GM12878 (cell line): ENCODE results near the gene MDFIC2. TPM values are rescaled to one million over a fixed set of nuclear protein-coding genes. Genes with fewer than 3 reads are reported as not detected.

ENCODE experiments used
- ATAC-seq: fragments of 200-7000 bp; cut with Tn5 transposase; 3 replicates; pipeline ENCODE4 v1.9.1; 2020; ENCODE audit warnings: mild to moderate bottlenecking, moderate library complexity
- Bru-seq: library from RNA; stranded (reverse); fragments of 400-500 nt; gene quantifications from one replicate; lab custom pipeline; 2021; lab: Mats Ljungman, UMichigan
- BruChase-seq, 2 experiments: library from RNA; stranded (reverse); fragments of 400-500 nt; gene quantifications; one replicate each; lab custom pipeline; 2021; lab: Mats Ljungman, UMichigan
- BruUV-seq: library from RNA; stranded (reverse); fragments of 400-500 nt; replicated peaks from 2 replicates; lab custom pipeline; 2021; lab: Mats Ljungman, UMichigan
- CTCF ChIA-PET: fragments of 300-600 bp; sonication (Branson Sonifier 250); formaldehyde crosslinking; extraction: SDS; loops from one replicate; lab custom pipeline; 2021; ENCODE audit warnings: inconsistent platforms; lab: Yijun Ruan, JAX
- POLR2A ChIA-PET: fragments of 350-600 bp; formaldehyde crosslinking; extraction: SDS; loops from one replicate; lab custom pipeline; 2021; ENCODE audit warnings: inconsistent platforms; lab: Charles Lee
- RAD21 ChIA-PET: fragments of 300-600 bp; sonication (Branson Sonifier 250); formaldehyde crosslinking; loops from one replicate; lab custom pipeline; 2023; ENCODE audit warnings: antibody characterized with exemption; ENCODE audit not compliant: unreplicated experiment; lab: Charles Lee
- SMC1A ChIA-PET: fragments of 300-600 bp; sonication (Branson Sonifier 250); formaldehyde crosslinking; loops from one replicate; lab custom pipeline; 2023; ENCODE audit not compliant: unreplicated experiment, uncharacterized antibody; lab: Charles Lee
- DNase-seq: peaks from one replicate; pipeline ENCODE4 v3.0.0-alpha.2; 2011; ENCODE audit warnings: low read depth, low spot score
- FAIRE-seq: peaks from 3 replicates; lab custom pipeline; 2011; peaks lifted over from hg19 to GRCh38; lab: Jason Lieb, UNC
- H2AFZ ChIP-seq: 2 replicates; pipeline ENCODE4 v1.6.0; 2011; ENCODE audit warnings: low read depth, low read length, control low read depth; ENCODE audit not compliant: control insufficient read depth
- H3K27ac ChIP-seq: 2 replicates; pipeline ENCODE4 v1.5.1; 2011; ENCODE audit warnings: control low read depth; ENCODE audit not compliant: control insufficient read depth, insufficient read depth
- H3K27me3 ChIP-seq, 2 experiments: replicated peaks in 1 of 2; 2 replicates each; pipeline versions ENCODE4 v1.6.0 to v1.6.1; 2011; ENCODE audit warnings: low read length in 1 of 2; ENCODE audit not compliant: control insufficient read depth in 2 of 2, insufficient read depth in 2 of 2
- H3K36me3 ChIP-seq, 2 experiments: 2 replicates each; pipeline ENCODE4 v1.5.1; 2011; ENCODE audit warnings: low read length in 1 of 2; ENCODE audit not compliant: control insufficient read depth in 2 of 2, insufficient read depth in 2 of 2
- H3K4me1 ChIP-seq: 2 replicates; pipeline ENCODE4 v1.6.1; 2011; ENCODE audit warnings: mild to moderate bottlenecking, low read length, moderate library complexity, mixed read lengths; ENCODE audit not compliant: control insufficient read depth, insufficient read depth
- H3K4me2 ChIP-seq: 2 replicates; pipeline ENCODE4 v1.6.0; 2011; ENCODE audit warnings: control low read depth; ENCODE audit not compliant: control insufficient read depth, insufficient read depth
- H3K4me3 ChIP-seq: fragments of 200-600 bp; sonication (generic); 2 replicates; pipeline ENCODE4 v1.5.1; 2016
- H3K79me2 ChIP-seq: 2 replicates; pipeline ENCODE4 v1.6.0; 2011; ENCODE audit warnings: low read length; ENCODE audit not compliant: control insufficient read depth, insufficient read depth
- H3K9ac ChIP-seq: 2 replicates; pipeline ENCODE4 v1.8.0; 2011; ENCODE audit warnings: low read length, control low read depth, mixed read lengths; ENCODE audit not compliant: control insufficient read depth, insufficient read depth
- H3K9me3 ChIP-seq: replicated peaks from 3 replicates; pipeline ENCODE4 v1.5.1; 2011; ENCODE audit warnings: mild to moderate bottlenecking, low read length; ENCODE audit not compliant: control insufficient read depth, insufficient read depth
- H4K20me1 ChIP-seq: 2 replicates; pipeline ENCODE4 v1.6.0; 2011; ENCODE audit not compliant: control insufficient read depth, insufficient read depth
- CBX5 ChIP-seq: sonication (generic); IDR thresholded peaks from 2 replicates; pipeline ENCODE4 v1.6.1; 2016; ENCODE audit warnings: low read depth, moderate library complexity, mild to moderate bottlenecking, inconsistent platforms
- IRF4 ChIP-seq: IDR thresholded peaks from 2 replicates; pipeline ENCODE4 v1.6.1; 2011; ENCODE audit warnings: low read depth, low read length
- MEF2B ChIP-seq: fragments of 450-650 bp; IDR thresholded peaks from 2 replicates; pipeline ENCODE4 v1.6.1; 2018; ENCODE audit warnings: mild to moderate bottlenecking, moderate library complexity; ENCODE audit not compliant: partially characterized antibody, poor library complexity, severe bottlenecking
- MYC ChIP-seq: IDR thresholded peaks from 2 replicates; pipeline ENCODE4 v1.6.1; 2011; ENCODE audit warnings: mild to moderate bottlenecking, low read length, moderate library complexity, inconsistent platforms; ENCODE audit not compliant: insufficient read depth, insufficient replicate concordance, insufficient read length, severe bottlenecking
- POLR2A ChIP-seq: IDR thresholded peaks from 2 replicates; pipeline ENCODE4 v1.6.1; 2011; ENCODE audit warnings: low read depth, mild to moderate bottlenecking, low read length
- RBBP5 ChIP-seq: fragments of 200-600 bp; sonication (generic); conservative IDR thresholded peaks from 2 replicates; pipeline ENCODE4 v1.6.1; 2016
- SMAD1 ChIP-seq: fragments of 450-650 bp; IDR thresholded peaks from 2 replicates; pipeline ENCODE4 v1.6.1; 2018; ENCODE audit warnings: mild to moderate bottlenecking, low read depth; ENCODE audit not compliant: partially characterized antibody
- SMAD5 ChIP-seq: IDR thresholded peaks from 2 replicates; pipeline ENCODE4 v1.6.1; 2016; ENCODE audit warnings: antibody characterized with exemption, low read depth
- TARDBP ChIP-seq: IDR thresholded peaks from 2 replicates; pipeline ENCODE4 v1.6.1; 2016; ENCODE audit warnings: borderline replicate concordance
- ZNF217 ChIP-seq: fragments of 450-650 bp; IDR thresholded peaks from 2 replicates; pipeline ENCODE4 v1.6.1; 2017; ENCODE audit warnings: antibody characterized with exemption, mild to moderate bottlenecking
- ZSCAN29 ChIP-seq: fragments of 450-650 bp; IDR thresholded peaks from 2 replicates; pipeline ENCODE4 v1.6.1; 2017; ENCODE audit warnings: mild to moderate bottlenecking, moderate library complexity
- WGBS: methylation state at CpG from one replicate; pipeline ENCODE4 v1.1.6; 2016; ENCODE audit warnings: low lambda C conversion rate; ENCODE audit not compliant: insufficient replicate concordance, insufficient coverage; ENCODE audit errors: missing lambda C conversion rate; 5-methylcytosine and 5-hydroxymethylcytosine counted together
- in situ Hi-C: fragments of 300-500 bp; cut with MboI; formaldehyde crosslinking; loops from 9 replicates; pipeline ENCODE4 v1.14.3; 2018; ENCODE audit warnings: mixed read lengths
- intact Hi-C: fragments of 100-400 bp; cut with micrococcal nuclease; formaldehyde crosslinking; loops from one replicate; pipeline ENCODE4 v1.14.2; 2022; ENCODE audit not compliant: unreplicated experiment
- long read RNA-seq, 2 experiments: library from polyadenylated mRNA; unstranded; transcript quantifications; one replicate each; pipeline ENCODE4 v2.0.0, GENCODE V29; 2019 to 2020
- polyA minus RNA-seq, 3 experiments: library from RNA; depleted of rRNA, polyadenylated mRNA; stranded (reverse); fragments of >200 nt; gene quantifications; 2 replicates each; pipeline ENCODE4 v1.2.3, GENCODE V29; 2011
- polyA plus RNA-seq, 11 experiments: library from polyadenylated mRNA; depleted of rRNA in 4 of 11; unstranded in 6 of 11; stranded (reverse) in 5 of 11; fragments of >200 nt; fragmentation: Nextera tagmentation in 4 of 11; fragmentation: Illumina TruSeq in 1 of 11; extraction: Ambion mirVana in 4 of 11; extraction: Trizol in 1 of 11; gene quantifications; 1 replicate in 1 of 11; 2 replicates in 10 of 11; pipeline versions ENCODE4 v1.2.1 to v1.2.3, GENCODE V29; 2011 to 2016; ENCODE audit warnings: inconsistent platforms in 2 of 11, missing spikeins in 2 of 11, low read depth in 1 of 11
- total RNA-seq, 4 experiments: library from RNA; depleted of rRNA in 3 of 4; stranded (reverse); fragments of >200 nt in 3 of 4; fragmentation: Illumina TruSeq in 1 of 4; extraction: Trizol in 1 of 4; gene quantifications; 2 replicates each; pipeline versions ENCODE4 v1.2.1 to v1.2.3, GENCODE V29; 2013 to 2021
- TF ChIP-seq, protein P1 (sequence below): IDR thresholded peaks from 2 replicates; pipeline ENCODE4 v1.6.1; 2012; ENCODE audit warnings: low read length, inconsistent platforms
- TF ChIP-seq, protein P2 (sequence below): fragments of 150-350 bp; IDR thresholded peaks from 2 replicates; pipeline ENCODE4 v1.6.1; 2016; ENCODE audit warnings: low read depth, low read length

MDFIC2 gene
- total RNA-seq (2013; cell fraction: nucleolus; rRNA removed): not detected in 2 replicates
- total RNA-seq (2014; rRNA removed) (not detected in 2 replicates), total RNA-seq (2014; rRNA removed; fragmentation: Illumina TruSeq; extraction: Trizol) (not detected in 2 replicates), total RNA-seq (2021) (not detected in 2 replicates), polyA plus RNA-seq (2011; rRNA removed) (not detected in 2 replicates), polyA plus RNA-seq (2014; fragmentation: Illumina TruSeq; extraction: Trizol) (not detected in 2 replicates), polyA plus RNA-seq (2014; fragmentation: Nextera tagmentation; extraction: Ambion mirVana) (not detected), polyA plus RNA-seq (2014; rRNA removed) (not detected in 2 replicates), polyA plus RNA-seq (2016; fragmentation: Nextera tagmentation; extraction: Ambion mirVana) (not detected), polyA minus RNA-seq (2011; rRNA and poly(A)+ RNA removed) (not detected in 2 replicates), Bru-seq, nascent RNA (percentile 1 among the genes with signal in this experiment), BruChase-seq, experiment 1, labeled RNA remaining after a 6-hour chase (not detected), BruChase-seq, experiment 2, labeled RNA remaining after a 2-hour chase (not detected)
- polyA plus RNA-seq (2011; ENCODE audit: low read depth): not detected
- polyA plus RNA-seq (2011; cell fraction: cytosol; rRNA removed): not detected in 2 replicates
- not detected in 2 replicates for polyA plus RNA-seq (2011; cell fraction: nucleus; rRNA removed)
- not detected in 2 replicates for polyA plus RNA-seq (2012)
- not detected in 2 replicates for polyA minus RNA-seq (2011; cell fraction: cytosol; rRNA and poly(A)+ RNA removed)
- not detected in 2 replicates for polyA minus RNA-seq (2011; cell fraction: nucleus; rRNA and poly(A)+ RNA removed)
- long read RNA-seq, experiment 1: 0 reads
- long read RNA-seq, experiment 2: 0 reads

DNA sequence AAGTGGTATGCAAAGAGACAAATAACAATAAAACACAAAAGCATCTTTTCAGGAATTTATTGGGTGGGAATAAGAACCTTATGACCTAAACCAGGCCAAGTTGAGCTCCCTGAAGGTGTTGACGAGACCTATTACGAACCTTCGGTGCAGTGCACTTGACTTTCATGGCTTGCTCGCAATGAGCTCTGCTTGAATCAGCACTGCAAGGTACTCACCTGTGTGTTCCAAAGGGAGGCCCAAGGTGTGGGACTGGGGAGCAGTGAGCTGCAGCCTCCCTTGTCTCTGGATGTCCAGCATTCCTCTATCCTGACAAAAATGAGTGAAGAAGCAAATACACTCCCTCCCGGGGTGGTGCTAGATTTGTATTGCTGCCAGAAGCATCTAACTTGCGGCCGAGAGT lies at the start of gene MDFIC2:
Gene MDFIC2, minus strand, starts transcription at position 303 of the 400 bp plus-strand sequence. CDS start 665 bp downstream, outside the sequence.
- CTCF ChIA-PET: no interaction called here

More for the DNA sequence above, at the start of gene MDFIC2:
- ATAC-seq: no peak
- in situ Hi-C loops (no loop called here), intact Hi-C loops (no loop called here)
- 21% methylated on average over 7 of the region's 7 CpGs for WGBS
- TF ChIP-seq CBX5 (no peak), ZSCAN29 (no peak), SMAD1 (no peak), MYC (no peak), SMAD5 (no peak), RBBP5 (no peak), ZNF217 (no peak), MEF2B (no peak), IRF4 (no peak), POLR2A (no peak), TARDBP (no peak)
- TF ChIP-seq, protein P1, sequence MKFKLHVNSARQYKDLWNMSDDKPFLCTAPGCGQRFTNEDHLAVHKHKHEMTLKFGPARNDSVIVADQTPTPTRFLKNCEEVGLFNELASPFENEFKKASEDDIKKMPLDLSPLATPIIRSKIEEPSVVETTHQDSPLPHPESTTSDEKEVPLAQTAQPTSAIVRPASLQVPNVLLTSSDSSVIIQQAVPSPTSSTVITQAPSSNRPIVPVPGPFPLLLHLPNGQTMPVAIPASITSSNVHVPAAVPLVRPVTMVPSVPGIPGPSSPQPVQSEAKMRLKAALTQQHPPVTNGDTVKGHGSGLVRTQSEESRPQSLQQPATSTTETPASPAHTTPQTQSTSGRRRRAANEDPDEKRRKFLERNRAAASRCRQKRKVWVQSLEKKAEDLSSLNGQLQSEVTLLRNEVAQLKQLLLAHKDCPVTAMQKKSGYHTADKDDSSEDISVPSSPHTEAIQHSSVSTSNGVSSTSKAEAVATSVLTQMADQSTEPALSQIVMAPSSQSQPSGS: no peak
- TF ChIP-seq, protein P2, sequence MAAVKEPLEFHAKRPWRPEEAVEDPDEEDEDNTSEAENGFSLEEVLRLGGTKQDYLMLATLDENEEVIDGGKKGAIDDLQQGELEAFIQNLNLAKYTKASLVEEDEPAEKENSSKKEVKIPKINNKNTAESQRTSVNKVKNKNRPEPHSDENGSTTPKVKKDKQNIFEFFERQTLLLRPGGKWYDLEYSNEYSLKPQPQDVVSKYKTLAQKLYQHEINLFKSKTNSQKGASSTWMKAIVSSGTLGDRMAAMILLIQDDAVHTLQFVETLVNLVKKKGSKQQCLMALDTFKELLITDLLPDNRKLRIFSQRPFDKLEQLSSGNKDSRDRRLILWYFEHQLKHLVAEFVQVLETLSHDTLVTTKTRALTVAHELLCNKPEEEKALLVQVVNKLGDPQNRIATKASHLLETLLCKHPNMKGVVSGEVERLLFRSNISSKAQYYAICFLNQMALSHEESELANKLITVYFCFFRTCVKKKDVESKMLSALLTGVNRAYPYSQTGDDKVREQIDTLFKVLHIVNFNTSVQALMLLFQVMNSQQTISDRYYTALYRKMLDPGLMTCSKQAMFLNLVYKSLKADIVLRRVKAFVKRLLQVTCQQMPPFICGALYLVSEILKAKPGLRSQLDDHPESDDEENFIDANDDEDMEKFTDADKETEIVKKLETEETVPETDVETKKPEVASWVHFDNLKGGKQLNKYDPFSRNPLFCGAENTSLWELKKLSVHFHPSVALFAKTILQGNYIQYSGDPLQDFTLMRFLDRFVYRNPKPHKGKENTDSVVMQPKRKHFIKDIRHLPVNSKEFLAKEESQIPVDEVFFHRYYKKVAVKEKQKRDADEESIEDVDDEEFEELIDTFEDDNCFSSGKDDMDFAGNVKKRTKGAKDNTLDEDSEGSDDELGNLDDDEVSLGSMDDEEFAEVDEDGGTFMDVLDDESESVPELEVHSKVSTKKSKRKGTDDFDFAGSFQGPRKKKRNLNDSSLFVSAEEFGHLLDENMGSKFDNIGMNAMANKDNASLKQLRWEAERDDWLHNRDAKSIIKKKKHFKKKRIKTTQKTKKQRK: no peak
- FAIRE-seq: no peak
- RAD21 ChIA-PET: no interaction called here
- no peak within 1 kb of the TSS for H3K9ac ChIP-seq
- H2AFZ ChIP-seq: no peak within 1 kb of the TSS
- POLR2A ChIA-PET: no interaction called here
- H4K20me1 ChIP-seq: no peaks in the 10 kb centered on the region
- H3K27ac ChIP-seq: no peak within 1 kb of the TSS
- H3K4me1 ChIP-seq: no peaks in the 10 kb centered on the region
- H3K4me2 ChIP-seq: no peak within 1 kb of the TSS
- SMC1A ChIA-PET: no interaction called here
- no TSS peak for BruUV-seq
- H3K4me3 ChIP-seq: no peak within 1 kb of the TSS
- no peaks in the 10 kb centered on the region for H3K79me2 ChIP-seq
- H3K9me3 ChIP-seq: no peaks in the 10 kb centered on the region
- no peaks in the 10 kb centered on the region for H3K27me3 ChIP-seq
- H3K36me3 ChIP-seq: no peaks in the 10 kb centered on the region
- no peak for DNase-seq
